Measurements from ENCODE around the gene SAMD4B. TPM values are rescaled to one million over a fixed set of nuclear protein-coding genes. Genes with fewer than 3 reads are reported as not detected.

Gene SAMD4B
- total RNA-seq, 1 experiment from 2014 or later: 64.2 TPM

DNA sequence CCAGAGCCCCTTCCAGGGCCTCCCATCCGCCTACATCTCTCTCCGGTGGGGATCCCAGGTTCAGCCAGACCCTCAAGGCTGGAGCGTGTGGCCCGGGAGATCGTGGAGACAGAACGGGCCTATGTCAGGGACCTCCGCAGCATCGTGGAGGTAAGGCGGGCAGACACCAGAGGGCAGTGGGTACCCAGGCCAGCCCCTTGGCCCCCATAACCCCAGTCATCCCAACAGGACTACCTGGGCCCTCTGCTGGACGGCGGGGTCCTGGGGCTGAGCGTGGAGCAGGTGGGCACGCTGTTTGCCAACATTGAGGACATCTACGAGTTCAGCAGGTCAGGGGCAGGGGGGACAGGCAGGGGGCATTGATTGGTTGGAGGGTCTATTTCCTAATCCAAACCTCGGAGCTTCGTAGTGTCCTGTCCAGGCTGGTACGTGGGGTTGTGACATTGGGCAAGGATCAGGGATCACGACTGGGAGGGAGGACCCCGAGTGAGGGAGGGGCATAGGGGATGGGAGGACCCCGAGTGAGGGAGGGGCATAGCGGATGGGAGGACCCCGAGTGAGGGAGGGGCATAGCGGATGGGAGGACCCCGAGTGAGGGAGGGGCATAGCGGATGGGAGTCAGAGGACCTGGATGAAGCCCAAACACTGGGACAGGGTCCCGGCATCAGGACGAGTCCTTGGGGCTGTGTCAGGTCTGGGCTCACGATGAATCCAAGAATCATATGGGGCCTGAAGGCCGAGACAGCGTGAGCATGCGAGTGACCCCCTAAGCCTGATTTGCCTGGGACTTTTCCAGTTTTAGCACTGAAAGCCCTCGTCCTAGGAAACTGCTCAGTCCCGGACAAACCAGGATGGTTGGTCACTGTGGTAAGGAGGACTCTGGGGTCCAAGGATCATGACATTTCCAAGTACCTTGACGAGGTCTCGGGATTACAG is 73.2 kb downstream of the SAMD4B start:
- in situ Hi-C loops (cut with HindIII; ENCODE audit: low sequenced_read_pairs): no loop called here
- no peak for DNase-seq (ENCODE audit: low spot score)

DNA sequence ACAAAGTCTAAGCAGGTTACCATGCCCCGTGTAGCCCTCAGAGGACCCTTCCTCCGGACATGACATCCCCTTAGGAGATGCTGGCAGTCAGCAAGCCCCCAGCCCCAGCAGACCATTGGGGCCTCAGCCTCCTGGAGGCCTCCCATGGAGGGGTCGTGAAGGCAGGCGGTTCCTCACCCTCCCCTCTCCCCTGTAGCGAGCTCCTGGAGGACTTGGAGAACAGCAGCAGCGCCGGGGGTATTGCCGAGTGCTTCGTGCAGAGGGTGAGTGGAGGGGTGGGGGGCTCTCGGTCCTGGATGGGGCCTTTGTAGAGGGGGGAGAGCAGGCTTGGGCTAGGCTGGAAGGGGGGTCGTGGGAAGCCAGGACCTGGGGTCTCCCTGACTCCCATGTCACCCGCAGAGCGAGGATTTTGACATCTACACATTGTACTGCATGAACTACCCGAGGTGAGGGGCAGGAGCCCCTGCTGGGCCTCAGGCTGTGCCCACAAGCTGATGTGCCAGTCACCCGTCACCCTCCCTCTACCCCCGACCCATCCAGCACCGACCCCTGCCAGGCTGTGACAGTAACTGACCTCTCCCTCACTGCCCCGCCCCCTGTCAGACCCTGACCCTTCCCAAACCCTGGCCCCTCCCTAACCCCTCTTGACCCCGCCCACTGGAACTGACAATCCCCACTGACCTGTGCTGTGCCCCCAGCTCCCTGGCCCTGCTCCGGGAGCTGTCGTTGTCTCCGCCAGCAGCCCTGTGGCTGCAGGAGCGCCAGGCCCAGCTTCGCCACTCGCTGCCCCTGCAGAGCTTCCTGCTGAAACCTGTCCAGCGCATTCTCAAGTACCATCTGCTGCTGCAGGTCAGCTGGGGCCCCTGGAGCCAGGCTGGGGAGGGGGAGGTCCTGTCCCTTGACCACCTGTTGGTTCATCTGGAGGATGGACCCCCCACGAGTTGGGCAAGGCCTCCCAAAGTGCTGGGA is 74.2 kb downstream of the SAMD4B start:
- DNase-seq (ENCODE audit: low spot score): peak; percentile 24
- in situ Hi-C loops (cut with HindIII; ENCODE audit: low sequenced_read_pairs): no loop called here

DNA sequence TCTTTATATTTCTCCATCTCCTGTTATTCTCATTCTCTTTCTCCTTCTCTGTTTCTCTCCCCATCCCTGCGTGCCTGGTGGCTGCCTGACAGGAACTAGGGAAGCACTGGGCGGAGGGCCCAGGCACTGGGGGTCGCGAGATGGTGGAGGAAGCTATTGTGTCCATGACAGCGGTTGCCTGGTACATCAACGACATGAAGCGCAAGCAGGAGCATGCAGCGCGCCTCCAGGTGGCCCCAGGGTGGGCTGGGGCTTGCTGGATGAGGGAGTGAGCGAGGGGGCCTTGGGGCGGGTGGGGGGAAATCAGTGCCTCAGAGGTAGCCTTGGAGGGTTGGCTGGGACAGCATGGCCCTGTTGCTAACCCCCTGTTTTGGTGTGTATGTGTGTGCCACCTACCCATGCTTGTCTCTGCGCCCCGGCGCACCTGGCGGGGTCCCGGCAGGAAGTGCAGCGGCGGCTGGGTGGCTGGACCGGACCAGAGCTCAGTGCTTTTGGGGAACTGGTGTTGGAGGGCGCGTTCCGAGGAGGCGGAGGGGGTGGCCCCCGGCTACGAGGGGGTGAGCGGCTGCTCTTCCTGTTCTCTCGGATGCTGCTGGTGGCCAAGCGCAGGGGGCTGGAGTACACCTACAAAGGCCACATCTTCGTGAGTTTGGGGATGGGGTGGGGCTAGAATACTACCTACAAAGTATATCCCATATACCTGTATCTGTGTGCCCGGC is 75.4 kb downstream of the SAMD4B start:
- DNase-seq (ENCODE audit: low spot score): no peak
- in situ Hi-C loops (cut with HindIII; ENCODE audit: low sequenced_read_pairs): no loop called here

GRCh38 chr19:39419003-39419402 is 76.8 kb downstream of the SAMD4B start:
- in situ Hi-C loops (cut with HindIII; ENCODE audit: low sequenced_read_pairs): no loop called here
- no peak for DNase-seq (ENCODE audit: low spot score)

GRCh38 chr19:39420769-39421168 is 78.5 kb downstream of the SAMD4B start:
- DNase-seq (ENCODE audit: low spot score): no peak

DNA sequence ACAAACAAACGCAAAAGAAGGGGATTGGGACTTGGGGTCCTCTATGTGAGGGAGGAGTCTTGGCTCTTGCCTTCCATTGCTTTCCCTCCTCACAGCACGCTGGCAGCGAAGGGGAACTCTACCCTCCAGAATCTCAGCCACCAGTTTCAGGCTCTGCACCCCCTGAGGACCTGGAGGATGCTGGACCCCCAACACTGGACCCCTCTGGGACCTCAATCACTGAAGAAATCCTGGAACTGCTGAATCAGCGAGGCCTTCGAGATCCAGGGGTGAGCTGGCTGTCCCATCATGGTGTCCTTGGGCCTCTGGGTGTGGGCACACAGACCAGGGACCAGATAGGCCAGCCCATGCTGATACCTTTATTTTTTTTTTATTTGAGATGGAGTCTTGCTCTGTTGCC is 79.8 kb downstream of the SAMD4B start:
- in situ Hi-C loops (cut with HindIII; ENCODE audit: low sequenced_read_pairs): no loop called here
- no peak for DNase-seq (ENCODE audit: low spot score)

More at GRCh38 chr19:39420769-39421168, 78.5 kb downstream of the SAMD4B start:
- in situ Hi-C loops (cut with HindIII; ENCODE audit: low sequenced_read_pairs): no loop called here

- DNase-seq (ENCODE audit: low spot score): no peak
- in situ Hi-C loops (cut with HindIII; ENCODE audit: low sequenced_read_pairs): no loop called here
Measured at GRCh38 chr19:39423258-39424086, 81.3 kb downstream of the SAMD4B start.

DNA sequence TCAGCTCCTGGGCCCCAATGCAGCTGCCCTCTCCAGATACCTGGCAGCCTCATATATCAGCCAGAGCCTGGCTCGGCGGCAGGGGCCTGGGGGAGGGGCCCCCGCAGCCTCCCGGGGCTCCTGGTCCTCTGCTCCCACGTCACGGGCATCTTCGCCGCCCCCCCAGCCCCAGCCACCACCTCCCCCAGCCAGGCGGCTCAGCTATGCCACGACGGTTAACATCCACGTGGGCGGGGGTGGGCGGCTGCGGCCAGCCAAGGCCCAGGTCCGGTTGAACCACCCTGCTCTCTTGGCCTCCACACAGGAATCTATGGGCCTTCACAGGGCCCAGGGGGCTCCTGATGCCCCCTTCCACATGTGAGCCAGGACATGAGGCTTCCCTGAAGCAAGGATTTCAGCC is 82.7 kb downstream of the SAMD4B start:
- in situ Hi-C loops (cut with HindIII; ENCODE audit: low sequenced_read_pairs): no loop called here

GRCh38 chr19:39425744-39426143 is 83.5 kb downstream of the SAMD4B start:
- in situ Hi-C loops (cut with HindIII; ENCODE audit: low sequenced_read_pairs): no loop called here

More for the DNA sequence above, 82.7 kb downstream of the SAMD4B start:
- DNase-seq (ENCODE audit: low spot score): no peak

GRCh38 chr19:39426170-39426569 is 83.9 kb downstream of the SAMD4B start:
- no peak for DNase-seq (ENCODE audit: low spot score)
- in situ Hi-C loops (cut with HindIII; ENCODE audit: low sequenced_read_pairs): no loop called here

More at GRCh38 chr19:39425744-39426143, 83.5 kb downstream of the SAMD4B start:
- no peak for DNase-seq (ENCODE audit: low spot score)

DNA sequence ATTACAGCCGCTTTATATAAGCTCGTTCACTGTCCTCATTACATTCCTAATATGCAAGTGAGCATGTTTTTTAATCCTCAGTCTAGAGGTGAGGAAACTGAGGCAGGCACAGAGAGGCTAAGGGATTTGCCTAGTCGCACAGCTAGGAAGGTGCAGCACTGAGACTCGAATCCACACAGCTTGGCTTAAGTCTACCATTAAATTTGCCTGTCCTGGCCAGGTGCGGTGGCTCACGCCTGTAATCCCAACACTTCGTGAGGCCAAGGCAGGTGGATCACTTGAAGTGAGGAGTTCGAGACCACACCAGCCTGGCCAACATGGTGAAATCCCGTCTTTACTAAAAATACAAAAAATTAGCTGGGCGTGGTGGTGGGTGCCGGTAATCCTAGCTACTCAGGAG is 85.5 kb downstream of the SAMD4B start:
- DNase-seq (ENCODE audit: low spot score): no peak
- in situ Hi-C loops (cut with HindIII; ENCODE audit: low sequenced_read_pairs): no loop called here

- DNase-seq (ENCODE audit: low spot score): peak; percentile 48
- in situ Hi-C loops (cut with HindIII; ENCODE audit: low sequenced_read_pairs): no loop called here
Measured at GRCh38 chr19:39428283-39429112, 86.3 kb downstream of the SAMD4B start.

- peak; percentile 68 for DNase-seq (ENCODE audit: low spot score)
- in situ Hi-C loops (cut with HindIII; ENCODE audit: low sequenced_read_pairs): no loop called here
Measured at GRCh38 chr19:39430675-39431593, 88.7 kb downstream of the SAMD4B start.

DNA sequence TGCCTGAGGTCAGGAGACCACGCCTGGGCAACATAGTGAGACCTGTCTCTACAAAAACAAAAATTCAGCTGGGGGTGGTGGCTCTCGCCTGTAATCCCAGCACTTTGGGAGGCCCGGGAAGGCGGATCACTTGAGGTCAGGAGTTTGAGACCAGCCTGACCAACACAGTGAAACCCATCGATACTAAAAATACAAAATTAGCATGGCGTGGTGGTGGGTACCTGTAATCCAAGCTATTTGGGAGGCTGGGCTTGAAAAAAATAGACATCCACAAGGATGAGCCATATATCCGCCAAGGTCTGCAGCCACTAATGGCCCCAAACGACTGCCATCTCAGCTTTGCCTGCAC is 90.4 kb downstream of the SAMD4B start:
- in situ Hi-C loops (cut with HindIII; ENCODE audit: low sequenced_read_pairs): no loop called here
- no peak for DNase-seq (ENCODE audit: low spot score)

- DNase-seq (ENCODE audit: low spot score): no peak
- in situ Hi-C loops (cut with HindIII; ENCODE audit: low sequenced_read_pairs): no loop called here
Measured at GRCh38 chr19:39433480-39434079, 91.4 kb downstream of the SAMD4B start.

Measured in G401 (cell line).